ENCODE data around the gene TTC38.

- TF ChIP-seq EZH2 (IDR thresholded peaks at IDR 0.05; ENCODE audit: insufficient read depth, poor library complexity, severe bottlenecking) = no peak
- no peak for TF ChIP-seq EZH2phosphoT487 (IDR thresholded peaks at IDR 0.05; ENCODE audit: insufficient read depth, low read depth)
Measured at GRCh38 chr22:46269564-46269963, 1.8 kb downstream of the TTC38 start.
